ENCODE measurements around the gene C16orf86. TPM values are rescaled to one million over a fixed set of nuclear protein-coding genes. Genes with fewer than 3 reads are reported as not detected.

The C16orf86 gene
- total RNA-seq, 1 donor from 2014 or later: 2.1 TPM

- Mint-ChIP-seq H3K27ac (ENCODE audit: unreplicated experiment) (no peak overlapping the region), H3K9me3 (ENCODE audit: unreplicated experiment) (no peaks in the 10 kb centered on the region), H3K4me1 (ENCODE audit: unreplicated experiment) (peaks cover 7% of the 10 kb centered on the region), H3K4me3 (ENCODE audit: unreplicated experiment) (peak overlapping the region; percentile 75), H3K36me3 (ENCODE audit: unreplicated experiment) (no peaks in the 10 kb centered on the region), H3K27me3 (ENCODE audit: unreplicated experiment) (peaks cover 18% of the 10 kb centered on the region)
- DNase-seq (ENCODE audit: extremely low spot score, unreplicated experiment): no peak
- TF ChIP-seq CTCF (IDR thresholded peaks at IDR 0.05): no peak
Observed at GRCh38 chr16:67653789-67654402, 12.7 kb upstream of the C16orf86 start.

- peak; percentile 83 for DNase-seq (ENCODE audit: extremely low spot score, unreplicated experiment)
- H3K27me3 Mint-ChIP-seq (ENCODE audit: unreplicated experiment): peaks cover 18% of the 10 kb centered on the region
- H3K36me3 Mint-ChIP-seq (ENCODE audit: unreplicated experiment): no peaks in the 10 kb centered on the region
- no peak overlapping the region for H3K4me3 Mint-ChIP-seq (ENCODE audit: unreplicated experiment)
- H3K4me1 Mint-ChIP-seq (ENCODE audit: unreplicated experiment): peaks cover 11% of the 10 kb centered on the region
- no peaks in the 10 kb centered on the region for H3K9me3 Mint-ChIP-seq (ENCODE audit: unreplicated experiment)
- TF ChIP-seq CTCF (IDR thresholded peaks at IDR 0.05): no peak
- H3K27ac Mint-ChIP-seq (ENCODE audit: unreplicated experiment): no peak overlapping the region
Observed at GRCh38 chr16:67654403-67654911, 12.2 kb upstream of the C16orf86 start.

DNA sequence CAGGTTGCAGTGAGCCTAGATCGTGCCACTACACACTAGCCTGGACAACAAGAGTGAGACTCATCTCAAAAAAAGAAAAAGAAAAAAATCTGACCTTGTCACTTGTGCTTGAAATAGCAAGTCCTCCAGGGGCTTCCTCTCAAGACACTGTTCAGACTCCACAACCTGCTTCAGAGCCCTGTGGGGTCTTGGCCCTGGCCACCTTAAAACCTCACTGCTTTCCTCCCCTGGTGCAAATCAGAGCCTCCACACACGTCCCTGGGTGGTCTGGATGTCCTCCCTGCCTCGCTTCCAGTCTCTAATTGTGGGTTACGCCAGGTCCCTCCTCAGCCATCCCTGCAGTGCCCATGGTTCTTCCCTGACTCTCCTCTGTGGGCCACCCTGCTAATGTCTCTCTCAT, 11.3 kb upstream of the C16orf86 start:
- Mint-ChIP-seq H3K27me3 (ENCODE audit: unreplicated experiment) (peaks cover 12% of the 10 kb centered on the region), H3K27ac (ENCODE audit: unreplicated experiment) (no peak overlapping the region), H3K4me1 (ENCODE audit: unreplicated experiment) (peaks cover 14% of the 10 kb centered on the region), H3K9me3 (ENCODE audit: unreplicated experiment) (no peaks in the 10 kb centered on the region), H3K4me3 (ENCODE audit: unreplicated experiment) (no peak overlapping the region), H3K36me3 (ENCODE audit: unreplicated experiment) (no peaks in the 10 kb centered on the region)
- DNase-seq (ENCODE audit: extremely low spot score, unreplicated experiment): no peak
- TF ChIP-seq CTCF (IDR thresholded peaks at IDR 0.05): no peak

DNA sequence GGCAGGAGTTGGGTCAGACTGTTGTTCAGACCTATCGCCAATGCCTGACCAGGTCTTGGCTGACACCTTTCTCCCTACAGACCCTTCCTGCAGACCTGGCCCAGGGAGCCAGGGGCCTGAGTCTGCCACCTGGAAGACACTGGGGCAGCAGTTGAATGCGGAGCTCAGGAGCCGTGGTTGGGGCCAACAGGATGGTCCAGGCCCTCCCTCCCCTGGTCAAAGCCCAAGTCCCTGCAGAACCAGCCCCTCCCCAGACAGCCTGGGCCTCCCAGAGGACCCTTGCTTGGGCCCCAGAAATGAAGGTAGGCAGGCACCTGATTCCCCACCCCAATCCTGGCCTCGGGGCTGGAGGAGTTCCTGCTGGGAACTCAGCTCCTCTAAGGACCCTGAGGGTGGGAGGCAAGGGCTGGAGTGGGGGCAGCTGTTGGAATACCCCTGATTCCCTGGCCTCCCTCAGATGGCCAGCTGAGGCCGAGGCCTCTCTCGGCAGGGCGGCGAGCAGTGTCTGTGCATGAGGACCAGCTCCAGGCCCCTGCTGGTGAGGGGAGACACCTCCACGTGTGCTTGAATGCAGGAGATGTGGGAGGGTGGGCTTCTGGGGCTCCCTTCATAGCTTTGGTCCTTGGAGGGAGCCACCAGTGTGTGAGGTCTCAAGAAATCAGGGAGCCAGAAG, 10.1 kb upstream of the C16orf86 start:
- no peak overlapping the region for H3K4me3 Mint-ChIP-seq (ENCODE audit: unreplicated experiment)
- H3K27me3 Mint-ChIP-seq (ENCODE audit: unreplicated experiment): peaks cover 7% of the 10 kb centered on the region
- DNase-seq (ENCODE audit: extremely low spot score, unreplicated experiment): no peak
- no peak overlapping the region for H3K27ac Mint-ChIP-seq (ENCODE audit: unreplicated experiment)
- H3K9me3 Mint-ChIP-seq (ENCODE audit: unreplicated experiment): no peaks in the 10 kb centered on the region
- H3K36me3 Mint-ChIP-seq (ENCODE audit: unreplicated experiment): no peaks in the 10 kb centered on the region
- TF ChIP-seq CTCF (IDR thresholded peaks at IDR 0.05): no peak
- peaks cover 20% of the 10 kb centered on the region for H3K4me1 Mint-ChIP-seq (ENCODE audit: unreplicated experiment)

DNA sequence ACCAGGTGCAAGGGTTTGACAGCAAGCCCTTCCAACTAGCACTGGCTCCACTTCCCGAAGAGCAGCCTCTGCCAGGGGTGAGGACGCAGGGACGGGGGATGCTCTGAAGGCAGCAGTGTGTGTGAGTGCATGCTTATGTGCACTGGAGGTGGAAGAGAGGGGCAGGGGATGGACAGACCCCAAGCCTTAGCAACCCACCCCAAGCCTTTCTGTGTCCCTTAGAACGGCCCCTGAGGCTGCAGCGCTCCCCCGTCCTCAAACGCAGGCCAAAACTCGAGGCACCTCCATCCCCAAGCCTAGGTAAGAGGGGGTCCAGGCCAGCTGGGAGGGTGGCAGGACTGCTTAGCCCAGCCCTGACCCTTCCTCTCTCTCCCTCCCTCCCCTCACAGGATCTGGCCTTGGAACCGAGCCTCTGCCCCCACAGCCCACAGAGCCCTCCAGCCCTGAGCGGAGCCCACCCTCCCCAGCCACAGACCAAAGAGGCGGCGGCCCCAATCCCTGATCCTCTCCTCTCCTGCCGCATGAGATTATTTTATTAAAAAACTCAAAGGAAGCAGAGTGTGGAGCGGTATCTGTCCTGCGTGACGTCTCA, 9.5 kb upstream of the C16orf86 start:
- H3K36me3 Mint-ChIP-seq (ENCODE audit: unreplicated experiment): no peaks in the 10 kb centered on the region
- no peak for TF ChIP-seq CTCF (IDR thresholded peaks at IDR 0.05)
- no peaks in the 10 kb centered on the region for H3K9me3 Mint-ChIP-seq (ENCODE audit: unreplicated experiment)
- H3K4me3 Mint-ChIP-seq (ENCODE audit: unreplicated experiment): no peak overlapping the region
- DNase-seq (ENCODE audit: extremely low spot score, unreplicated experiment): no peak
- no peak overlapping the region for H3K27ac Mint-ChIP-seq (ENCODE audit: unreplicated experiment)
- H3K4me1 Mint-ChIP-seq (ENCODE audit: unreplicated experiment): peaks cover 18% of the 10 kb centered on the region
- H3K27me3 Mint-ChIP-seq (ENCODE audit: unreplicated experiment): peaks cover 2% of the 10 kb centered on the region
